DOHH2 (cell line): ENCODE results near the gene WDR45.

Experiments
- CTCF ChIP-seq: fragments of 200-600 bp; sonication (generic); IDR thresholded peaks from one replicate; pipeline ENCODE4 v1.5.1; 2014; ENCODE audit warnings: antibody characterized with exemption, mild to moderate bottlenecking, low read depth, low read length; ENCODE audit not compliant: poor library complexity, severe bottlenecking
- EZH2phosphoT487 ChIP-seq: fragments of 200-600 bp; sonication (generic); IDR thresholded peaks from 2 replicates; pipeline ENCODE4 v1.6.1; 2017; ENCODE audit warnings: borderline replicate concordance, mild to moderate bottlenecking, antibody characterized with exemption, low read length, moderate library complexity, mixed read lengths

GRCh38 chrX:49110417-49110816, 30.7 kb upstream of the WDR45 start:
- TF ChIP-seq CTCF (no peak), EZH2phosphoT487 (no peak)
